Measurements from ENCODE around the gene EIF4E2.
A peak's percentile ranks its signal among the peaks of the same experiment; 100 is the strongest.

Gene EIF4E2

DNA sequence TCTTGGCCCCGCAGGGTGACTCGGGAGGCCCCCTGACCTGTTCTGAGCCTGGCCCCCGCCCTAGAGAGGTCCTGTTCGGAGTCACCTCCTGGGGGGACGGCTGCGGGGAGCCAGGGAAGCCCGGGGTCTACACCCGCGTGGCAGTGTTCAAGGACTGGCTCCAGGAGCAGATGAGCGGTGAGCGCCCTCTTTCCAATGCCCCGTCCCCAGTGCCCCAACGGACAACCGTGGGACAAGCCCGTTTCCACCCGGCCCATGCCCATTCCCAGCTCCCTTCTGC is 27.1 kb upstream of the EIF4E2 start:
- Histone ChIP-seq H3K9ac (ENCODE audit: low read depth, low read length) (no peak overlapping the region), H3K27me3 (ENCODE audit: control insufficient read depth, insufficient read depth, low read length) (peaks cover 37% of the 10 kb centered on the region), H3K4me1 (ENCODE audit: control insufficient read depth, insufficient read depth, low read length) (no peaks in the 10 kb centered on the region), H3K4me3 (ENCODE audit: low read depth, low read length) (peak overlapping the region; percentile 20), H3K9me3 (ENCODE audit: control insufficient read depth, insufficient read depth, low read length) (no peaks in the 10 kb centered on the region), H3K36me3 (ENCODE audit: control insufficient read depth, insufficient read depth, low read length) (no peaks in the 10 kb centered on the region)

DNA sequence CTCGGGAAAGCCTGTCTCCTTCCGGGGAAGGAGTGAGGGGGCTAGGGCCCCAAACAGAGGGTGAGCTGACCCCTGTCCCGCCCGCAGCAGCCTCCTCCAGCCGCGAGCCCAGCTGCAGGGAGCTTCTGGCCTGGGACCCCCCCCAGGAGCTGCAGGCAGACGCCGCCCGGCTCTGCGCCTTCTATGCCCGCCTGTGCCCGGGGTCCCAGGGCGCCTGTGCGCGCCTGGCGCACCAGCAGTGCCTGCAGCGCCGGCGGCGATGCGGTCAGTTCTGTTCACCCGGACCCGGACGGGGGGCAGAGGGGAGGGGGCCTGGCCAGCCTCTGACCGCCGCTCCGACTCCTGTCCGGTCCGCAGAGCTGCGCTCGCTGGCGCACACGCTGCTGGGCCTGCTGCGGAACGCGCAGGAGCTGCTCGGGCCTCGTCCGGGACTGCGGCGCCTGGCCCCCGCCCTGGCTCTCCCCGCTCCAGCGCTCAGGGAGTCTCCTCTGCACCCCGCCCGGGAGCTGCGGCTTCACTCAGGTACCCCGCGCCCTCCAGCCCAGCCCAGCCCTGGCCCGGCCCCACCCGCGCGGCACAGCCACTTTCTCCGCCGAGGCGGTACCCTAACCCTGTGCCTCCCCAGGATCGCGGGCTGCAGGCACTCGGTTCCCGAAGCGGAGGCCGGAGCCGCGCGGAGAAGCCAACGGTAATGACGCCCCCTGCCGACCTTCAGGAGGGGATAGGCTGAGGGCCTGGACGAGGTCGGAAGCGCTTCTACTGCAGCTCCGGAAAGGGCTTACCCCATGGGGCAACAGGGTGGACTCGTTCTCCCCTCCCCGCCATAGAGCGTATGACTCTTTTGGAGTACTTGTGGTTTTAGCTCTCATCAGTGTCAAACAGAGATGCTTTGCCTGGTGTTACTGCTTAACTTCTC is 26.5 kb upstream of the EIF4E2 start:
- H3K27me3 ChIP-seq (ENCODE audit: control insufficient read depth, insufficient read depth, low read length), result peaks cover 34% of the 10 kb centered on the region
- H3K4me1 ChIP-seq (ENCODE audit: control insufficient read depth, insufficient read depth, low read length), result no peaks in the 10 kb centered on the region
- H3K4me3 ChIP-seq (ENCODE audit: low read depth, low read length), result peak overlapping the region; percentile 20
- no peaks in the 10 kb centered on the region for H3K9me3 ChIP-seq (ENCODE audit: control insufficient read depth, insufficient read depth, low read length)
- H3K36me3 ChIP-seq (ENCODE audit: control insufficient read depth, insufficient read depth, low read length), result no peaks in the 10 kb centered on the region
- no peak overlapping the region for H3K9ac ChIP-seq (ENCODE audit: low read depth, low read length)

DNA sequence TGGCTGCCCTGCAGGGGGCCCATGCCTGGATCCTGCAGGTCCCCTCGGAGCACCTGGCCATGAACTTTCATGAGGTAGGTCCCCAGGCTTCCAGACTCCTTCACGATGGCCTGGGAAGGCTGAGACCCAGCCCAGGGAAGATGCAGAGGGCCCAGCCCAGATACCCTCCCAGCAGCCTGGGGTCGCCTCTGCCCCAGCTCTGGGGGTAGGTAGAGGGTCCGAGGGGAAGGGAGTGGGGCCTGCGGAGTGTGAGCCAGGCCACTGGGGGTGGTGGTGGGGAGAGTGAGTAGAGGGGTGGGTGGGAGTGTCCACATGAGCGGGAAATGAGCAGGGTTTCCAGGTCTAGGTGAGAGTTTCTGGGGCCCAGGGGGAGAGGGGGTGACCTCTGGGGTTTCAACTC is 25.7 kb upstream of the EIF4E2 start:
- H3K9me3 ChIP-seq (ENCODE audit: control insufficient read depth, insufficient read depth, low read length), result no peaks in the 10 kb centered on the region
- no peaks in the 10 kb centered on the region for H3K4me1 ChIP-seq (ENCODE audit: control insufficient read depth, insufficient read depth, low read length)
- H3K4me3 ChIP-seq (ENCODE audit: low read depth, low read length), result no peak overlapping the region
- peaks cover 29% of the 10 kb centered on the region for H3K27me3 ChIP-seq (ENCODE audit: control insufficient read depth, insufficient read depth, low read length)
- no peak overlapping the region for H3K9ac ChIP-seq (ENCODE audit: low read depth, low read length)
- H3K36me3 ChIP-seq (ENCODE audit: control insufficient read depth, insufficient read depth, low read length), result no peaks in the 10 kb centered on the region

DNA sequence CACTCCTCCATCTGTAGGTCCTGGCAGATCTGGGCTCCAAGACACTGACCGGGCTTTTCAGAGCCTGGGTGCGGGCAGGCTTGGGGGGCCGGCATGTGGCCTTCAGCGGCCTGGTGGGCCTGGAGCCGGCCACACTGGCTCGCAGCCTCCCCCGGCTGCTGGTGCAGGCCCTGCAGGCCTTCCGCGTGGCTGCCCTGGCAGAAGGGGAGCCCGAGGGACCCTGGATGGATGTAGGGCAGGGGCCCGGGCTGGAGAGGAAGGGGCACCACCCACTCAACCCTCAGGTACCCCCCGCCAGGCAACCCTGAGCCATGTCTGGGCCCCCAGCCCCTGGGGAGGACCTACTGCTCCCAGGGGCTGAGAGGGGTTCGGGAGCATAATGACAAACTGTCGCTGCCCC is 25.3 kb upstream of the EIF4E2 start:
- Histone ChIP-seq H3K9me3 (ENCODE audit: control insufficient read depth, insufficient read depth, low read length) (no peaks in the 10 kb centered on the region), H3K27me3 (ENCODE audit: control insufficient read depth, insufficient read depth, low read length) (peaks cover 29% of the 10 kb centered on the region), H3K9ac (ENCODE audit: low read depth, low read length) (no peak overlapping the region), H3K36me3 (ENCODE audit: control insufficient read depth, insufficient read depth, low read length) (no peaks in the 10 kb centered on the region), H3K4me3 (ENCODE audit: low read depth, low read length) (no peak overlapping the region), H3K4me1 (ENCODE audit: control insufficient read depth, insufficient read depth, low read length) (no peaks in the 10 kb centered on the region)

DNA sequence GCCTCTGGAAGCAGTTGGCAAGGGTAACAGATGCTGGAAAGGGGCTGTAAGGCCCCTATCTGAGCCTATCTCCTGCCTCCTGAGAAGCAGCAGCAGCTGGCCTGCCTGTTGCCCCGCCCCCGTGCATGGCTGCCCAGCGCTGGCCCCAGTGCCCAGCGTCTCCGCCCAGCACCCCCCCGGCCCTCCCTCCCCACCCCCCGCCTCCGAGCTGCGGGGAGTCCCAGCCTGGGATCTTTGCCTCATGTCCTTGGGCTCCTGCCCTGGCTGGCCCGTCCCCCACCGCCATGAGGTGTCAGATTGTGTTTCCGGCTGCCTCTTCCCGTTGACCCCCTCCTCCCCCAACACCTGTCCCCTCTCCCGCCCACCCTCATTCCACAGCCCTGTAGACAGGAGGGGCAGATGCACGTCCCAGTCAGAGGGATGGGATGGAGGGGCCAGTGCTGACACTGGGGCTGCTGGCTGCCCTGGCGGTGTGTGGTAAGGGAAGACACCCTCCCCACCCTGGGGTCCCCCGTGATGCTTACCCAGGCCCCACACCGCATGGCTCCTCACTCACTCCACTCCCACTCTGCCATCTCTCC is 24.6 kb upstream of the EIF4E2 start, which contains the start of gene CHRND:
TSS of gene CHRND (plus strand) at position 370 of the 581 bp plus-strand sequence. CDS start at position 426, 56 bp downstream.
- H3K4me1 ChIP-seq (ENCODE audit: control insufficient read depth, insufficient read depth, low read length), result no peaks in the 10 kb centered on the region
- H3K9ac ChIP-seq (ENCODE audit: low read depth, low read length), result no peak within 1 kb of the TSS
- H3K36me3 ChIP-seq (ENCODE audit: control insufficient read depth, insufficient read depth, low read length), result no peaks in the 10 kb centered on the region
- no peak within 1 kb of the TSS for H3K4me3 ChIP-seq (ENCODE audit: low read depth, low read length)
- H3K27me3 ChIP-seq (ENCODE audit: control insufficient read depth, insufficient read depth, low read length), result peaks cover 26% of the 10 kb centered on the region
- no peaks in the 10 kb centered on the region for H3K9me3 ChIP-seq (ENCODE audit: control insufficient read depth, insufficient read depth, low read length)

DNA sequence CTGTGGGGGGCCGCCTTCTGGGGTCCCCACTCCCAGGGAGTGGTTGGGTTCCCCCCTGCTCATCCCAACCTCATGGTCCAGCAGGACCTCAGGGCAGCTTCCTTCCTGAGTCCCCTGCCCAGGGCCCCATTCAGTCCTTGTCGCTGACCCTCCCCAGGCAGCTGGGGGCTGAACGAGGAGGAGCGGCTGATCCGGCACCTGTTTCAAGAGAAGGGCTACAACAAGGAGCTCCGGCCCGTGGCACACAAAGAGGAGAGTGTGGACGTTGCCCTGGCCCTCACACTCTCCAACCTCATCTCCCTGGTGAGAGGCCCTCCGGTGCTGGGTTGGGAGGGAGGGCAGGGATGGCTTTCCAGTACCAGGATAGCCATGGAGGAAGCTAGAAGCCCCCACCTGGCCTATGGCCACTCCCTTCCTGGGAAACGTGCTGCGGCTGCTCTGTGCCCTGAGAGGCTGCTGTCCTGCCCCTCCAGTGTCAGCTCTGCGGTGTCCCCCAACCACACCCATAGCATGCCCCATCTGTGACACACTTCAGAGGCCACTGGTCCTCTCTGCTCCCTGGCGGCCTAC is 24.0 kb upstream of the EIF4E2 start:
- Histone ChIP-seq H3K9ac (ENCODE audit: low read depth, low read length) (no peak overlapping the region), H3K36me3 (ENCODE audit: control insufficient read depth, insufficient read depth, low read length) (no peaks in the 10 kb centered on the region), H3K4me3 (ENCODE audit: low read depth, low read length) (no peak overlapping the region), H3K4me1 (ENCODE audit: control insufficient read depth, insufficient read depth, low read length) (no peaks in the 10 kb centered on the region), H3K27me3 (ENCODE audit: control insufficient read depth, insufficient read depth, low read length) (peaks cover 22% of the 10 kb centered on the region), H3K9me3 (ENCODE audit: control insufficient read depth, insufficient read depth, low read length) (no peaks in the 10 kb centered on the region)

DNA sequence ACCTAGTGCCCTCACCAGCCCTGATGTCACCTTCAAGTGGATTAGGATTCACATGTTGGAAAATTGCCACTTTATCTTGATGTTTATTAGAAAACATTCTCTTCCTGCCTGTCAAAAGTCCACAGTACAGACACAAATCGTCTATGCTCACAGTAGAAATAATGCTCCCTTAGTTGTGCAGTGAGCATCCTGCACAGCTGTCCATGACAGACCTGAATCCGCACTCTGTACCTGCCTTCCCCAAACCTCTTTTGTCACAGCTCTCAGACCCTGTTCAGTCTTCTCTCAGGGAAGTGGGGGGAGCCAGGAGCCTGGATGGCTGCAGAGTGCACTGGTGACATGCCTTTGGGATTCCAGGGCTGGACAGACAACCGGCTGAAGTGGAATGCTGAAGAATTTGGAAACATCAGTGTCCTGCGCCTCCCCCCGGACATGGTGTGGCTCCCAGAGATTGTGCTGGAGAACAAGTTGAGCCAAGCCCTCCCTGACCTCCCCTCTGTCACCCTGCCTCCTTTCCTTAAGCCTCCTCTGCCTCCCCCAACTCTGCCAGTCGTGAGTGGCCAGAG is 22.5 kb upstream of the EIF4E2 start:
- Histone ChIP-seq H3K4me1 (ENCODE audit: control insufficient read depth, insufficient read depth, low read length) (no peaks in the 10 kb centered on the region), H3K4me3 (ENCODE audit: low read depth, low read length) (no peak overlapping the region), H3K9me3 (ENCODE audit: control insufficient read depth, insufficient read depth, low read length) (no peaks in the 10 kb centered on the region), H3K27me3 (ENCODE audit: control insufficient read depth, insufficient read depth, low read length) (peaks cover 15% of the 10 kb centered on the region), H3K9ac (ENCODE audit: low read depth, low read length) (no peak overlapping the region), H3K36me3 (ENCODE audit: control insufficient read depth, insufficient read depth, low read length) (no peaks in the 10 kb centered on the region)

DNA sequence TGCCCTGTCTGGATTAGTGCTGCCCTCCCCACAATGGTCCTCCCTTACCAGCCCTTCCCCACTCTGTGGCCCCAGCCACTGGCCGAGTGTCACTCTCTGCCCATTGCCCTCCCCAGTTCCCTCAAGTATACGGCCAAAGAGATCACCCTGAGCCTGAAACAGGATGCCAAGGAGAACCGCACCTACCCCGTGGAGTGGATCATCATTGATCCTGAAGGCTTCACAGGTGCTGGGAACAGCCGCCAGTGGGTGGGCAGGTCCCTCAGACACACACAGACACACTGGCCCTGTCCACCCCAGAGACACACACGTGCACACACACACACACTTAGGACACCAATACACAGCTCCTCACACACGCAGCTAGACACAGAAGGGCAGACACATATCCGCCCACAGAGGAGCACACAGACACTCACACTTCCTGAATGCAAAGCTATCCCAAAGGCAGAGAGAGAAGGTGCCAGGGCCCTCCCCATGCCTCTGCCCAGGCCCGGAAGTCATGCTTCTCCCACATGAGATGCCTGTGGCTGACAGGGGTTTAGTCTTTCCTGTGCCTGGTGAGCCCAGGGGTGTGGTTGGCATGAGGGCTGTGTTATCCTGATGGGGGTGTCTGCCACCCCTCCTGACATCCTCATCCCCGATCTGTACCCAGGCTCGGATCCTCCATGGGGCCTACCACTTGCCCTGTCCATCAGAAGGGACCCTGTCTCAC is 21.6 kb upstream of the EIF4E2 start:
- no peaks in the 10 kb centered on the region for H3K4me1 ChIP-seq (ENCODE audit: control insufficient read depth, insufficient read depth, low read length)
- no peaks in the 10 kb centered on the region for H3K9me3 ChIP-seq (ENCODE audit: control insufficient read depth, insufficient read depth, low read length)
- no peak overlapping the region for H3K4me3 ChIP-seq (ENCODE audit: low read depth, low read length)
- H3K36me3 ChIP-seq (ENCODE audit: control insufficient read depth, insufficient read depth, low read length), result no peaks in the 10 kb centered on the region
- H3K9ac ChIP-seq (ENCODE audit: low read depth, low read length), result no peak overlapping the region
- peaks cover 5% of the 10 kb centered on the region for H3K27me3 ChIP-seq (ENCODE audit: control insufficient read depth, insufficient read depth, low read length)

DNA sequence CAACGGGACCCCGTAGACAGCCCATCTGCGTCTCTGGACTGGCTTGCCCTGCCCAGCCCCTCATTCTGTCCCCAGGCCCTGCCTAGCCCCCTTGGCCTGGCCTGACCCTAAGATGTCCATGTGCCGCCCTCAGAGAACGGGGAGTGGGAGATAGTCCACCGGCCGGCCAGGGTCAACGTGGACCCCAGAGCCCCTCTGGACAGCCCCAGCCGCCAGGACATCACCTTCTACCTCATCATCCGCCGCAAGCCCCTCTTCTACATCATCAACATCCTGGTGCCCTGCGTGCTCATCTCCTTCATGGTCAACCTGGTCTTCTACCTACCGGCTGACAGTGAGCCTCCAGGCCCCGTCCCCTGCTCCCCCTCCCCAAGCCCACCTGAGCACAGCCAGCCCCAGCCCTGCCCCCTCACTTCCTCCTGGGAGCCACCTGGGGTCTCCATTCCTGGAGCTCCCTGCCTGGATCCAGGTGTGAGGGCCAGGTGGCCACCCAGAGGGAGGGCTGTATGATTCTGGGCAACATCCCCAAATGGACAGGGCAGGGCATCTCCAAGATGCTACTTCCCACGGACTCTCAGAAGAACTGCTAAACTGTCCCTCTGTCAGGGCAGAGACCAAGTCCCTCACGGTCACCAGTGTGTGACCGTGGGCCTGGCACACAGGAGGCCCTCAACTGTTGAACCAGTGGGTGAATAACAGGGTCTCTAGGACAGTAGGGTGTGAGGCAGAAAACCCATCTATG is 20.5 kb upstream of the EIF4E2 start:
- Histone ChIP-seq H3K4me3 (ENCODE audit: low read depth, low read length) (no peak overlapping the region), H3K4me1 (ENCODE audit: control insufficient read depth, insufficient read depth, low read length) (no peaks in the 10 kb centered on the region), H3K36me3 (ENCODE audit: control insufficient read depth, insufficient read depth, low read length) (no peaks in the 10 kb centered on the region), H3K27me3 (ENCODE audit: control insufficient read depth, insufficient read depth, low read length) (no peaks in the 10 kb centered on the region), H3K9ac (ENCODE audit: low read depth, low read length) (no peak overlapping the region), H3K9me3 (ENCODE audit: control insufficient read depth, insufficient read depth, low read length) (no peaks in the 10 kb centered on the region)

DNA sequence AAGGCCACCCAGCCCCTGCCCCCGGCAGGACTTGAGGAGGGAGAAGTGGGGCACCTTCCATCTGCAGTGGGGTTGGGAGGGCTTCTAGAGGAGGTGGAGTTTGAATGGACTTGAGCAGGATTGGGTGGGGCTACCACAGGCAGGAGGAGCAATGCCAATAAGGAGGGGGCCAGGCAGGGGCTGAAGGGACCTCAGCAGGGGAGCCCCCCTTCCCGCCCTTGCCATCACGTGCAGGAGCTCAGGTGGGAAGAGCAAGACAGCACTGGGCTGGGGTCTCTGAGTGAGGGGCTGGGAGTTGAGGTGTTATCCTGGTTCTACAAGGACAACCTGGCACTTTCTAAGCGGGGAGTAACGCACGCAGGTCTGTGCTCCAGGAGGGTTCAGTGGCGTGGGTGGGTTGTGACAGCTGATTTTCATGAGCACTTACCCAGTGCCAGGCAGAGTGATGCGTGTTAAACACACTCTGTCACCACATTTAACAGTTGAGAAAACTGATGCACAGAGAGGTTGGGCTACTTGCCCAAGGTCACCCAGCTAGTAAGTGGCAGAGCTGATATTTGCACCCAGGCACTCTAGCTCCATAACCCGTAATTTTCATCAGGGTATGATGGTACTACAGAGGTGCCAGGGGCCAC is 19.7 kb upstream of the EIF4E2 start:
- no peaks in the 10 kb centered on the region for H3K9me3 ChIP-seq (ENCODE audit: control insufficient read depth, insufficient read depth, low read length)
- H3K9ac ChIP-seq (ENCODE audit: low read depth, low read length), result no peak overlapping the region
- H3K4me3 ChIP-seq (ENCODE audit: low read depth, low read length), result no peak overlapping the region
- no peaks in the 10 kb centered on the region for H3K27me3 ChIP-seq (ENCODE audit: control insufficient read depth, insufficient read depth, low read length)
- H3K36me3 ChIP-seq (ENCODE audit: control insufficient read depth, insufficient read depth, low read length), result no peaks in the 10 kb centered on the region
- no peaks in the 10 kb centered on the region for H3K4me1 ChIP-seq (ENCODE audit: control insufficient read depth, insufficient read depth, low read length)

DNA sequence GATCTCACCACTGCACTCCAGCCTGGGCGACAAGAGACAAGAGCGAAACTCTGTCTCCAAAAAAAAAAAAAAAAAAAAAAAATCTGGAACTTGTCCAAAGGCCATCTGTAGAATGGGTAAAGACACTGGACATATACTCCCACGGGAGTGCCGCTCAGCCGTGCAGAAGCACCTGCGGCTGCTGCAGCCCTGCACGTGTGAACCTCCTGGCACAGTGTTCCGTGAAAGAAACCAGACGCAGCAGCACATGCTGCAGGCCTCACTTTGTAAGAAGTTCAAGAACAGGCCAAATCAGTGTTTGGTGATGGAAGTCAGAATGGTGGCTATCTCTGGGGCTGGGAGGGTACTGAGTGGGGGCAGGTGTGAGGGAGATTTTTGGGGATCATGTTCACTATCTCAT is 18.1 kb upstream of the EIF4E2 start:
- H3K9ac ChIP-seq (ENCODE audit: low read depth, low read length), result no peak overlapping the region
- no peaks in the 10 kb centered on the region for H3K27me3 ChIP-seq (ENCODE audit: control insufficient read depth, insufficient read depth, low read length)

More for the DNA sequence above, 18.1 kb upstream of the EIF4E2 start:
- Histone ChIP-seq H3K4me1 (ENCODE audit: control insufficient read depth, insufficient read depth, low read length) (no peaks in the 10 kb centered on the region), H3K9me3 (ENCODE audit: control insufficient read depth, insufficient read depth, low read length) (no peaks in the 10 kb centered on the region), H3K36me3 (ENCODE audit: control insufficient read depth, insufficient read depth, low read length) (no peaks in the 10 kb centered on the region), H3K4me3 (ENCODE audit: low read depth, low read length) (no peak overlapping the region)
